GM21786 (cell line): Measurements from ENCODE around the gene ELAPOR1.

Experiments
- ATAC-seq: cut with Tn5 transposase; IDR thresholded peaks from one replicate; pipeline ENCODE4 v1.9.1; 2021; ENCODE audit not compliant: unreplicated experiment

ELAPOR1 gene, protein sequence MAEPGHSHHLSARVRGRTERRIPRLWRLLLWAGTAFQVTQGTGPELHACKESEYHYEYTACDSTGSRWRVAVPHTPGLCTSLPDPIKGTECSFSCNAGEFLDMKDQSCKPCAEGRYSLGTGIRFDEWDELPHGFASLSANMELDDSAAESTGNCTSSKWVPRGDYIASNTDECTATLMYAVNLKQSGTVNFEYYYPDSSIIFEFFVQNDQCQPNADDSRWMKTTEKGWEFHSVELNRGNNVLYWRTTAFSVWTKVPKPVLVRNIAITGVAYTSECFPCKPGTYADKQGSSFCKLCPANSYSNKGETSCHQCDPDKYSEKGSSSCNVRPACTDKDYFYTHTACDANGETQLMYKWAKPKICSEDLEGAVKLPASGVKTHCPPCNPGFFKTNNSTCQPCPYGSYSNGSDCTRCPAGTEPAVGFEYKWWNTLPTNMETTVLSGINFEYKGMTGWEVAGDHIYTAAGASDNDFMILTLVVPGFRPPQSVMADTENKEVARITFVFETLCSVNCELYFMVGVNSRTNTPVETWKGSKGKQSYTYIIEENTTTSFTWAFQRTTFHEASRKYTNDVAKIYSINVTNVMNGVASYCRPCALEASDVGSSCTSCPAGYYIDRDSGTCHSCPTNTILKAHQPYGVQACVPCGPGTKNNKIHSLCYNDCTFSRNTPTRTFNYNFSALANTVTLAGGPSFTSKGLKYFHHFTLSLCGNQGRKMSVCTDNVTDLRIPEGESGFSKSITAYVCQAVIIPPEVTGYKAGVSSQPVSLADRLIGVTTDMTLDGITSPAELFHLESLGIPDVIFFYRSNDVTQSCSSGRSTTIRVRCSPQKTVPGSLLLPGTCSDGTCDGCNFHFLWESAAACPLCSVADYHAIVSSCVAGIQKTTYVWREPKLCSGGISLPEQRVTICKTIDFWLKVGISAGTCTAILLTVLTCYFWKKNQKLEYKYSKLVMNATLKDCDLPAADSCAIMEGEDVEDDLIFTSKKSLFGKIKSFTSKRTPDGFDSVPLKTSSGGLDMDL

DNA sequence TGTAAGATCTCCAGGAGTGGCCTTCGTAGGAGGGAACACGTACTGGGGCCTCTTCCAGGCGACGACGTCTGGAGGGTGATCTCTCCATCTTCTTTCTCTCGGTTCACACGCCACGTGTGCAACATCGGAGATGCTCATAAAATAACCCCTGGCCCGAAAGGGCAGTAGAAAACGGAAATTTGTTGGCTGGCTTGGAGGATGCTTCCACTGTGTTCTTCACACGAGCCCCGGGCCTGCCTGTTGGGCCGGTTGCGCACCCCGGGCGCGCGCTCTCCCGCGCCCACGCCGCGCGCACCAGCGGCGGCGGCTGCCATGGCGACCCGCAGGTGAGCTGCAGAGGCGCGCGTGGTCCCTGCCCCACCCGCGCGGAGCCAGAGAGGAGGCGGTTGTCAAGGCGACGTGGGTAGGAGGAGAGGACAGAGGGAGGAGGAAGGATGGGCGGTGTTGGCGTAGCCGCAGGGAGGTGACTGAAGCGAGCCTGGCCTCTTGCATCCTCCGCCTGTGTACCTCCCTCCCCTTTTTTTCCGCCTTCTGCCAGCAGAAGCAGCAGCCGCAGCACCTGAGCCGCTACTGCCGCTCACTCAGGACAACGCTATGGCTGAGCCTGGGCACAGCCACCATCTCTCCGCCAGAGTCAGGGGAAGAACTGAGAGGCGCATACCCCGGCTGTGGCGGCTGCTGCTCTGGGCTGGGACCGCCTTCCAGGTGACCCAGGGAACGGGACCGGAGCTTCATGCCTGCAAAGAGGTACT, at the start of gene ELAPOR1:
Gene ELAPOR1 (plus strand): TSS at position 526 of the 752 bp plus-strand sequence. CDS start 69 bp downstream, at position 595.
- ATAC-seq, result peak; percentile 60

DNA sequence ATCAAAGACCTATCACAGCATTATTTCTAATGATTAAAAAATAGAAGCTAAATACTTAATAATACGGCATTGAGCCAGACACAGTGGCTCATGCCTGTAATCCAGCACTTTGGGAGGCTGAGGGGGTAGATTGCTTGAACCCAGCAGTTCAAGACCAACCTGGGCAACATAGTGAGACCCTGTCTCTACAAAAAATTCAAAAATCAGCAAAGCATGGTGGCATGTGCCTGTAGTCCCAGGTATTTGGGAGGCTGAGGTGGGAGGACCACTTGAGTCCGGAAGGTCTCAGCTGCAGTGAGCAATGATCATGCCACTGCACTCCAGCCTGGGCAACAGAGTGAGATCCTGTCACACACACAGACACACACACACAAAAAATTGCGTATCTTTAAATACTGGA, 48.8 kb upstream of the ELAPOR1 start:
- no peak for ATAC-seq

GRCh38 chr1:109067883-109068282, 46.0 kb upstream of the ELAPOR1 start:
- no peak for ATAC-seq

- ATAC-seq, result no peak
These were observed 44.6 kb upstream of the ELAPOR1 start for GRCh38 chr1:109069294-109069693.

DNA sequence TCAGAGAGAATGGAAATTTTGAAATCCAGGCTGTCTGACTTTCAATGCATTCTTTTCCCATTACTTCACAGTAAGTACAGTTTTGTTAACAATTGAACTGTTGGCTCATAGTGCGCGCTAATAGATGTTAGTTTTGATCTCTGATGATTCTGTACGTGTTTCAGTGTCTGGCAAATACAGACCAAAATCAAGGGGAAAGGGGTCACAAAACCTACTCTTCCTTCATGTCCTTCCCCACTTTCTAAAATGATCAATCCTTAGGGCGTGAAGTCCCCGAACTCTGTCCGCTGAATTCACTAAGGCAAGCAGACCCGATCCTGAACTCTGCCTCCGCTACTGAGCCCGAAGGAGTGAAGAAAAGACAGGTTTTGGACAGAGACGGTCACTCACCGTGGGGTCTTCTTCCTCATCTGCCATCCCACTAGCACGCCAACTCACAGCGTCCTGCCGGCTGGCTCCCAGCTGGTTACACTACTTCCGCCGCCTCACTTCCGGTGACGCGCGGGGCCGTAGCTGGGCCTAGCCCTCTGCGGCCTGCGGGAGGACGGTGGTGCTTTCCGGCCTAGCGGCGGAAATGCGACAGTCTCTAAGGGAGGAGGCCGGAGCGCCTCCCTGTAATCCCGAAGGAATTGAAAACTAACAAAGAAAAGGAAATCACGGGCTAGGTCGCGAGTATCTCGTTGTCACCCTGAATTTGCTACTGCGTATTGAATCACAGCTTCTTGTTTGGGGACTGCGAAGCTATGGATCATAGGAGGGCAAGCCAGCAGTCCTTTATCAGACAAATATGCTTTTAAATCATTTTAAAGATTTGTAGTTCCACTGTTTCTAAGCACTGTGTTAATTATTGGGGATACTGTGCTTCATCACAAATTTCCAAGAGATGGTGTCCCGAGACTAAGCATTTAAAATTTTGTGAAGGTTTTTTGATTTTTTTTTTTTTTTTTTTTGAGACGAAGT, 38.1 kb upstream of the ELAPOR1 start, which contains the start of gene TAF13:
Gene TAF13 (minus strand): TSS at position 473 of the 960 bp plus-strand sequence. CDS start 56 bp downstream, at position 417.
- peak; percentile 99 for ATAC-seq

GRCh38 chr1:109078317-109078716, 35.6 kb upstream of the ELAPOR1 start:
- ATAC-seq, result no peak

DNA sequence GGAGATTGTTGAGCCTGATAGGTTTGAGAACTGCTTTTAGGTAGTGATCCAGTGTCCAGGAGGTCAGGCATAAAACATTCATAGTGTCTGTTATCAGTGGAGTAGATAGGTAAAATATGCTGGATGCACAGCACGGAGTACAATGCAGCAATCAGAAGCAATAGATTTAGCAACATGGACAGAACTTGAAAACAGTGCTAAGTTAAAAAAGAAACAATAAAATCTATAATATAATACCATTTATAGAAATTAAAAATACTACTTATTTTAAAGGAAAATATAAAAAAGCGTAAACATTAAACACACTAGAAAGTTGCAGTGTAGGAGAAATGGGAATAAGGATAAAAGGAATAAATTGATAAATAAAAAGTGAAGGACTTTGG, 34.7 kb upstream of the ELAPOR1 start:
- ATAC-seq, result no peak

GRCh38 chr1:109080441-109081082, 33.4 kb upstream of the ELAPOR1 start:
- no peak for ATAC-seq

DNA sequence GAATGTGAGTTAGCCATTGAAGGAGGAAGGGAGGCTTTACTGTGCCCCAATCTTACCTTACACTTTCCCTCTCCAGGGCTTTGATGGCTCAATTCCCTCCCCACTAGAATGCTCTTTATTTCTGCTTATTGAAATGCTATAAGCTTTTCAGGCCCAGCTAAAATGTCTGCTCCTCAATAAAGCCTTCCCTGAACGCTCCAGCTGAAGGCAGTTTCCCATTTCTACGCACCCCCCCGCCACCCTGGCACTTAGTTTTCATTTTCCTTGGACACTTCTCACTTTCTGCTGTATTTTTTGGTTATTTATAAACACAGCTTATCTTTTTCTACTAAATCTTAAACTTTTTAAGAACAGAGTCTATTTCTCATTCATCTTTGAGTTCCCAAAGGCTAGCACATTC, 30.4 kb upstream of the ELAPOR1 start:
- ATAC-seq, result no peak

GRCh38 chr1:109083923-109084322, 30.0 kb upstream of the ELAPOR1 start:
- no peak for ATAC-seq

DNA sequence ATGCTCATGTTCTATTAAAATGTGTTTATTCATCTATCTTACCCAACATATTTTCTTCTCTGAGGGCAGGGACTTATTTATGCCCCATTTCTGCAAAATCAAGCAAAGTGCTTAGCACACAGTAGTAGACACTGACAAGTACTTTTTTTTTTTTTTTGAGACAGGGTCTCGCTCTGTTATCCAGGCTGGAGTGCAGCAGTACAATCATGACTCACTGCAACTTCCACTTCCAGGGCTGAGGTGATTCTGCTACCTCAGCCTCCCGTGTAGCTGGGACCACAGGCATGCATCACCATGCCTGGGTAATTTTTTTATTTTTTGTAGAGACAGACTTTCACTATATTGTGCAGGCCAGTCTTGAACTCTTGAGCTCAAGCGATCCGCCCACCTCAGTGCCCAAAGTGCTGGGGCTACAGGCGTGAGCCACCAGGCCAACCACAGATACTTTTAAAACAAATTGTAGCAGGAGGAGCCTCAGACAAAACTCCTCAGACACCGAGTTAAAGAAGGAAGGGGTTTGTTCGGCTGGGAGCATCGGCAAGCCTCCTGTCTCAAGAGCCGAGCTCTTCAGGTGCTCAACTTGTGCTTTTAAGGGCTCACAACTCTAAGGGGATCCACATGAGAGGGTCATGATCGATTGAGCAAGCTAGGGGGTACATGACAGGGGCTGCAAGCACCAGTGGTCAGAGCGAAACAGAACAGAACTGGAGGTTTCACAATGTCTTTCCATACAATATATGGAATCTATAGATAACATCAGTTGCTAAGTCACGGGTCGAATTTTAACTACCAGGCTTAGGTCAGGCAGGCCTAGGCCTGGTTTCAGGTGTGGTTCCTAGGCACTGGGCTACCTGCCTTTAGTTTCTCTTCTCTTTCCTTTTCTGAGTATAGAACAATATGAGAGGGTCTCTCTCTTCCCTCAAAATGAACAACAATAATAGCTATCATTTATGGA, 29.1 kb upstream of the ELAPOR1 start:
- ATAC-seq, result no peak

DNA sequence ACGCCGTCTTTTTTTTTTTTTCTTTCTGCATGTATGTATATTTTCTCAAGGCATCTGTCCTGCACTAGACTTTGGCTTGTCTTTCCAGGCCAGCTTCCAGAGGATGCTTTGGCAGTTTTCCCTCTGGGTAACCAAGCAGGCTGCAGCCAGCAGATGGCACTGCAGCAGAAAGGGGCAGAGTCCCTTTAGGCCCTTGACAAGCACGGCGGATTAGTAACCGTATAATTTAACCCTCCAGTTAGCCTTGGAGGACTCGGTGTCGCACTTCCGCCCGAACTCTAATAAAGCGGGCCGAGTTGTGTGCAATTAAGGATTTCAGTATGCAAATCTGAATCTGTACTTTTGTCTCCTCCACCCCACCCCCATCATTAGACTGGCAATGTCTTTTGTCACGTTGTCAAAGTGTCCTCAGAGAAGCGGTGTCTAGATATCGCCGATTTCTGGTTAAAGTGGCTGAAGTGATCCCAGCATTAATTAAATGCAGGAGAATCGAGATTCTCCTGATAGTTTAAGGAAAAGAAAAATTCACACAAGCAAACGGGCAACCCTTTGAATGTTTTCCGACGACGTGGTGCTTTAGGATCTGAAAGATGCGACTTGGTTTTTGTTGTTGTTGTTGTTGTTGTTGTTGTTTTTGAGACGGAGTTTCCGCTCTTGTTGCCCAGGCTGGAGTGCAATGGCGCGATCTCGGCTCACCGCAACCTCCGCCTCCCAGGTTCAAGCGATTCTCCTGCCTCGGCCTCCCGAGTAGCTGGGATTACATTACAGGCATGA, 24.5 kb upstream of the ELAPOR1 start:
- no peak for ATAC-seq

GRCh38 chr1:109090196-109091077, 23.5 kb upstream of the ELAPOR1 start, which contains the start of gene TMEM167B:
Gene TMEM167B (plus strand): TSS chr1:109090764. CDS start chr1:109090873, 109 bp downstream.
- ATAC-seq, result peak; percentile 87

DNA sequence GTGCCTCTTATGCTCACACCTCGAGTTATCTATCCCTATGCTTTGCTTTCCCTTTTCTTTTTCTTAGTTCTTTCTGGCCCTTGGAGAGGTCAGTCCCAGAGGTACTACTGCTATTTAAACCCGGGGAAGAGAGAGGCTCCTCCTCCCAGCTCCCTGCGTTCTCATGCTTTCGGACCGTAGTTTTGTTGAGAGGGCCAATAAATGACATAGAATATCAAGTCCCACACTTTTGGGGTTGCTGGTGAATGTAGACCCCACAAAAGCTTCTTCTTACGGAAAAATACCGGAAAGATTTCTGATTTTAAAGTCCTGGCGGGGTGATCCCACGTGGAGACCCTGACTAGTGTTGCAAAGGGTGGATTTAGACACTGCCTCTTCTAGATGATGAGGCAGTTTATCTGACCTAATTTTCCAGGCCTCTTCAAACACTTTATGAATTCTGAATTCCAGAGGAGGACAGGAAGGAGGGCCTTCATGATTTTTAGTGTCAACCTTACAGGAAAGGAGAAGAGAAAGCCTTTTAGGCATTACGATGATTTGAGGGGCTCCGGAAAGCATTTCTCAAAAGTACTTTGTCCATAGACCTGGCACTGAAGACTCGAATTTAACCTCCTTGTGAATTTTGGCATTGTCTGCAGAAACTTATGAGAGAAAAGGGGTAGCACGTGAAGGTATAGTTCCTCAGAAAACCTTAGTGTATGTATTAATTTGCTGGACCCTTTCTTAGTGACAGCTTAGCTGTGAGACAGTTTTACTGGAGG, 22.7 kb upstream of the ELAPOR1 start:
- peak; percentile 47 for ATAC-seq

DNA sequence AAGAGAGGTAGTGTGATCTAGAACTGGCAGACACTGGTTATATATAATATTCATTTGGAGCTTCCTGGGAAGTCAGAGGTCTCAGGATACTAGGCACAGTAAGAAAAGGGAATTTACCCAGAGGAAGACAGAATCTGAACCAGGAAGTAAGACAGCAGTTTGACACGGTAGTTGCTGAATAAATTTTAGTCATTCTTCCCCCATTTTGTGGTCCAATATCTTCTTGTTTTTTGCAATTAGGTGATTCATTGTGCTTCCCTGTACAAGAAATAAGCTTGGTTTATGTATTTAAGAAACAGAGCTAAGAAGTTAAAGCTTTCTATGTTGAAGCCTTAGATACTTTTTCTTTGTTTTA, 22.1 kb upstream of the ELAPOR1 start:
- ATAC-seq, result no peak

DNA sequence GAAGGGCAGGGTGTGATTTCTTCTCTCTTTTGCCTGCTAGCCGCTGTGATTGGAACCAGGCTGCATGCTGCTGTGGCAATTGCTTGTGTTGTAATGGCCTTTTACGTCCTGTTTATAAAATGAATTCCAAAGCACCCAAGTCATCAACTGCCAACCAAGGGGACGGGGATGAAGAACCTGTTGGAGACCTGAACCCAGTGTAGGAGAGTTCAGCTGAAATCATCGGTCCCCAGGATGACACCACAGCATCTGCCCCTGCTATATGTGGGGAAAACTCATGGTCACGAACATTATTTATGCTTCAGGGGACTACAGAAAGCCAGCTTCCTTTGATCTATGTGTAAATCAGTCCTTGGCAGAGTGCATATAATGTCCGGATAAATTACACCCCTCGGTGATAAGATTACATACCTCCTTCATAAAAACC, 19.5 kb upstream of the ELAPOR1 start:
- ATAC-seq, result no peak
